CD4-positive, alpha-beta T cell treated with Interleukin-10 for 1 hour (primary cell): ENCODE results near the gene SLC9A1.

Experiments
- DNase-seq: peaks from one replicate; pipeline ENCODE4 v3.0.0-alpha.2; 2020

Gene SLC9A1

DNA sequence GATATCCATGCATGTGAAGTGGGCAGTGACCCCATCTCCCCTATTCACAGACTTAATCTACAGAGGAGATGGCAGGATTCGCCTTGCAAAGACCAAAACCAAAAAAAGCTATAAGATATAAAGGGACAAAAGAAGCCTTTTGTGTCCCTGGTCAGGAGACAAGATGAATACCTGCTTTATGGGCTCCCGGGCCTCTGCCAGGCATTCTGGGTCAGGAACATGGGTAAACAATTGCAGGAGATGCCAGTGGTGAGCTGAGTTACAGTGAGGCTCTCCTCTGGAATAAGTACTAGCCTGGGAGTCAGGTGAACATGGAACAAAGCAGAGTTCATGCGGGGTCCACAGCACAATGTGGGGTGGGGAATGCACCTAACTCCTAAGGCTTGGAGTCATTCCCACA, 4.7 kb downstream of the SLC9A1 start:
- no peak for DNase-seq

DNA sequence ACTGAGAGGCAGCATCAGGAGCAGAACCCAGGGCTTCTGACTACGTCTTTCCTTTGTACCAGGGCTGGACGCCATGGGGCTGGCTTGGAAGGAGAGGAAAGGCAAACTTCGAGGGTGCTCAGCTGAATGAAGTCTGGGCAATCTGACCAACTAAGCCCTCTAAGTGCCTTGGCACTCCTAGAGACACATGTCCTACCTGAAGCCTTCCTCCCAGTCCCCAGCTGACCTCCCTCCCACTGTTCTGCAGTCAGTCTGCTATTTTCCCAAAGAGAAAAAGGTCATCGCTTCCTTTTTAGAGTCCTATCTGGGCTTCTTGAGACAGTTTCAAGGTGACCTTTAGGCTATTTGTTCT, 5.2 kb downstream of the SLC9A1 start:
- DNase-seq = no peak

DNA sequence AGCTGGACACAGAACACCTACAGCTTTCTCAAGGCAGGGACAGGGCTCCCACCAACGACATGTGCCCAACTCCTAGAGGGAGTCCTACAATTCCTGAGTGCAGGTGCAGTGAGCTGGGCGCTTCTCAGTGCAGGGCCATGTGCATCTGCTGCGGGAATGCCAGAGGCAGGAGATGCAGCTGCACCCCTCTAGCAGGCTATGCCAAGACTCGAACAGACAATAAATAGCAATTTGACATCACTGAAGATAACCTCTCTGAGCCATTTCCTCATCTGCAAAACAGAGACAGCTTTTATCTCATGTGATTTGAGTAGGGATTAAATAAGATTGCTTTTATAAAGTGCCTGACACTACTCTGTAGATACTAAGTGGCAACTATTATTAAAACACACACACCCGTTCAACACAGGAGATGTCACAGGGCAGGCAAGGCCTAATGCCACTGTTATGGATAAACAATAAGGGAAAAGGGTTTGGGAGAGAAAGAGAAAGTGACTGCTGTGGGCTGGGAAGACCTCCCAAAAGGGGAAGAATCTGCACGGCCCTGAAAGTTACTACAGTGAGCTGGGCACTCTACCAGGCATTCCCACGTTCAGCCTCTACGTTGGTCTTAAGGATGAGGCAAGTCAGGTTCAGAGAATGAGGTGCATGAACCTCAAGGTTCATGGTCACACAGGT, 5.7 kb downstream of the SLC9A1 start:
- no peak for DNase-seq

DNA sequence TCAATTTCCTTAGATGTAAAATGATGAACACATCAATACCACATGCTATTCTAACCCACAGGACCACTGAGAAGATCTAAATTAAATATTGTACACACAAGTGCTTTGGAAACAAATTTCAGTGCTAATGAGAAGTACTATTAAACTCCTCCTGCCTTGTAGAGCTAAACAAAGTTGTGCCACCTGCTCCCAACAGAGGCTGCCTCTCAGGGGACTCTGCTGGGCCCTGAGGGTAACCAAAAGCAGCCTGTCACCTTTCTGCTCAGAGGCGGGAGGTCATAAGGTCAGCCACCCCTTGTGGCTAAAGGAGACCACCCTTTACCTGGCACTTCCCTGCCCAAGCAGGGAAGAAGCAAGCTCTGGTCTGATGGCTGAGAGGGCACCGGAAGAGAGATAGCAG, 6.3 kb downstream of the SLC9A1 start:
- DNase-seq = no peak

DNA sequence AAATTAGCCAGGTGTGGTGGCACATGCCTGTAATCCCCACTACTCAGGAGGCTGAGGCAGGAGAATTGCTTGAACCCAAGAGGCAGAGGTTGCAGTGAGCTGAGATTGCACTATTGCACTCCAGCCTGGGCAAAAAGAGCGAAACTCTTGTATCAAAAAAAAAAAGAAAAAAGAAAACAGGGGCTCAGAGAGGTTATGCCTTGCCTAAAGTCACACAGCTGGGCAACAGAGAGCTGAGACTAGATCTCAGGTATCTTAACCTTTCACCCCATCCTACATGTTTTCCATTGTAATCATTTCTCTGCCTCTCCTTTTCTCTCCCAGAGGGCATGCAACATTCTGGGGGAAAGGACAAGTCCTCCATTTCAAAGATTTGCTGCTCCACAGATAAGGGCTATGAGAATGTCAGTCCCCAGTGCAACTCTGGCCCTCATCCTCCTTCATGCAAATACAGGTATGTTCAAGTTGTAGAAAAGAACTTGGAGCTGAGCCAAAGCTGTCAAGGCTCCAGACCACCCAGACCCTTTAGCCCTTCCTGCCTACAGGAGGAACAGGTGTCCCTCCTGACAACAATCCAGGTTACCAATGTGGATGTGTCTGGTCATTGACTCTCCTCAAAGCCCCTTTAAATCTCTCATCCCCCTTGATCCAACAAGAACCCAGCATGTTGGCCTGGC, 6.9 kb downstream of the SLC9A1 start:
- no peak for DNase-seq

DNA sequence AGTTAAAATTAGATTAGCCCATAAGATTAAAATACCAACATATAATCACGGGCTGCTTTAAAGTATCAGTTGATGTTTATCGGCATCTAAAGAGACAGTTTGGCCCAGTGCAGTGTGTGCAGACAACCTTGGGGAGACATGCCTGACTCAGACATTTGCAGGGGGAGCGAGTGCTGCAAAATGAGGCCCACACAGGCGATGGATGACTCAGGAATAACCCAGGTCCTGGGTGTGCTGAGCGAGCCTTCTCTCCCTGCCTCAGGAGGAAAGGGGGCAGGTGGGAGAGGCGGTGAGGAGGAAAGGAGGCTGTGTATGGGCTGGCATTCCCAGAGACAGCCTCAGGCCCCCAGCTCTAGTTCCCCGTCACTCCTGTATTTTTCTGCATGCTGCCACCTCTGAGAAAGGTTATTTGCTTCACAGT, 9.0 kb downstream of the SLC9A1 start:
- DNase-seq = no peak

DNA sequence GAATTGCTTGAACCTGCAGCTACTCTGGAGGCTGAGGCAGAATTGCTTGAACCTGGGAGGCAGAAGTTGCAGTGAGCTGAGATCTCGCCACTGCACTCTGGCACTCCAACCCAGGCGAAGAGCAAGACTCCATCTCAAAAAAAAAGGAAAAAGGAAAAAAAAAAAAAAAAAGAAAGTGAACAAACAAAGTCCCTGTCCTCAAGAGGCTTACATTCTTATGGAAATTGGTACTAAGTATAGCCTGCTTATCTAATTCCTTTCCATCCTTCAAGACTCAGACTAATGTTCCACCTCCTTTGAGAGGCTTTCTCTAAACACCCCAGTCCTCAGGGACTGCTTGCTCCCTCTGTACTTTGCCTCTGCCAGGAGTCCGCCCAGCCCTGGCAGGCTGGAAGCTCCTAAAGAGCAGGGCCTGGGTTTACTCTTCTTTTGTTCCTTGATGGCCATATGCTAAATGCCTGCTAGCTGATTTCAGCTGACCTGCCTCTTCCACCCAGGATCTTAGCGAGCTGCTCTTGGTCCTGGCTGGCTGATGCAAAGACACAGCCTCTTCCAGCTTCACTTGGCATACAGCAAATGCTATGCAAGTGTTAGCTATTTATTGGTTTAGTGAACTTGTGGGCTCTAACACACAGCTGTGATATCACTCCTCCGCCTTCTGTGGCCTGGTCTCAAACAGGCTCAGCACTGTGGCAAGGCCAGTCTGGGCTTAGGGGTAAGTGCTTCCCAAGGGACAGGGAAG, 9.8 kb downstream of the SLC9A1 start:
- DNase-seq = no peak

DNA sequence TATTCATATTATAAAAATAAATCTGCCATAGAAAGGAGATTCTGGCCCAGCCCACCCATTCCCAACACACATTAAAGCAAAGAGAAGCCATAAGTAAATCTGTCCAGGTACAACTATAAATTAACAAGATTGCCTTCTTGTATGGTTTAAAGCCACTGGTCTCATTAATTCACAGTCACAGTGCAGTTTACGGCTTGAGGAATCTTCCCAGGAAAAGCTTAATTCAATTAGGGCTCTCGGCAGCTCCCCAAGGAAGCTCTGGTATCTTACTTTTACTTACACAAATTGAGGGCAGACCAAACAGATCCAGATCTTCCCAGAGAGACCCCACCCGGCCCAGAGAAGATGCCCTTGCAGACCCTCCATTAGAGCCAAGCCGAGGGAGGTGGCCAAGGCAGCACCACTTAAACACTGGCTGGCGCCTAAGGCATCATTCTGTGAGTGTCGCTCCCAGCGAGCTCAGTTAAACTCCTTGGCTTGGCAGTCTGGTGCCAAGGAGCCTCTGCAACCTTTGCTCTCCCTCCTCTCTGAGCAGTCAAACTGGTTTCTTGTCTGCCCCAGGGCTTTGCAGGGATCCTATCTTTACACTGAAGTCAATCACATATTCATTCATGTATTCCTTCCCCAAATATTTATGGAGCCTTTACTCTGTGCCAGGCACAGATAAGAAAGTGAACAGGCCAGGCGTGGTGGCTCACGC, 10.7 kb downstream of the SLC9A1 start:
- DNase-seq = no peak

DNA sequence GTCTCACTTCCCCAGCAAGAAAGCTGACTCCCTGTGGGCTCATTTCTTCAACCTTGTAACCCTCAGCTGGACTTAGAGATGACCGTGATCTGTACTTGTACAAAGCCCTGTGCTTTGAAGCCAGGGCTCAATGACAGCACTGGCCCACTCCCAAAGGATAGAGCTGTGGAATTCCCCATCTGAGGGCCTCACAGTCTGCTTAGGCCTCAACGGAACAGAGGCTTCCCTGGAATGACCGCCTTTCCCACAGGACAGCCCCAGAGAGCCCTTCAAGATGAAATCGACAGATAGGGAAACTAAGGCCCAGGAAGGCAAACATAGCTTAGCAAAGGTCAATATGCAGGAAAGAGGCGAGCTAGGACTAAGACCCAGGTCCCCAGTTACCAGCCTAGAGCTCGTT, 11.5 kb downstream of the SLC9A1 start:
- DNase-seq = no peak

DNA sequence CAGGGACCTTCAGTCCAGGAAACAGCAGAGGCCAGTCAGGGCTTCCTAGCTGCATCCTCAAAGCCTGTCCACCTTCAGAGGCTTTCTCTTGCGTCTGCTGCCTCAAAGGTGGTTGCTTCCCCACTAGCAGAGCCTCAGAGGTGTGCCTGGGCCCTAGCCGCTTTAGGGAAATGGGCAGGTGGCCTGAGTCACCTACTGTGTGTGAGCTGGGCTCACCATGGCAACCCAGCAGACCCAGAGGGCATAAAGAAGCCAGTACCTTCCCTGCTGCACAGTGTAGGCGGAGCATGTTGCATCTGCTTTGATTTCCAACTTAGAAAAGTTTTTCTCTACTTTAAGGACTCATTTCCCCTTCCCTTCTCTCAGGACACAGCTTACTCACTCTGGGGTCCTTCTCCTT, 12.5 kb downstream of the SLC9A1 start:
- no peak for DNase-seq

DNA sequence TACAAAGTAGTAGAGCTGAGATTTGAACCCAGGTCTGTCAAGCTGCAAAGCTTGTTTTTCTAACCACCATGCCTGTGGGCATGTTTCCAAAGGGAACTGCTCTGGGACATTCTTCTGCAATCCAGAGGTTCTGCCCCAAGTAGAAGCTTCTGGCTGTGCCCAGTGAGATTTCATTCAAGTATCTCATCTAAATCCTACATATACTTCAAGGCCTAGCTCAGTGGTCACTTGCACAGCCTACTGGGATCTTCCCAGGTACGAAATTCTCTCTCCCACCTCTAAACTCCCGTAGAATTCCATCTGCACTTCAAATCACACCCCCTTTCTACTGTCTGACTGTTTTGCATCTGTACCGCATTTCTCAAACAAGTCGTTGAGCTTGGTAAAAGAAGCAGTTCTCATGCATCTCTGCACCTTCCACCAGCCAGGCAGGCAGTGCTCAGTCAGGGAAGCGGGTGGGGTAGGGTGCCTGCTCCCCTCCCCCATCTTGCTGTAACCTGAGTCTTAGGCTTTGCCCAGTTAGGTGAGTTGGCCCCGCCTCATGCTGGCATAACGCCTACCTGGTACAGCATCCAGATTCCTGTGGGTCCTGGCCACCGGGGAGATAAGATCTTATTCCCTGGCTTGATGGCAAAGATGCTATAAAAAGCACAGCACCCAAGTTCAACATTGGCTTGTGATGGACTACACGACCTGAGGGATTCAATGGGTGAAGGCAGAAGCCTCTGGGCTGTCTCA, 13.5 kb downstream of the SLC9A1 start:
- DNase-seq = no peak

DNA sequence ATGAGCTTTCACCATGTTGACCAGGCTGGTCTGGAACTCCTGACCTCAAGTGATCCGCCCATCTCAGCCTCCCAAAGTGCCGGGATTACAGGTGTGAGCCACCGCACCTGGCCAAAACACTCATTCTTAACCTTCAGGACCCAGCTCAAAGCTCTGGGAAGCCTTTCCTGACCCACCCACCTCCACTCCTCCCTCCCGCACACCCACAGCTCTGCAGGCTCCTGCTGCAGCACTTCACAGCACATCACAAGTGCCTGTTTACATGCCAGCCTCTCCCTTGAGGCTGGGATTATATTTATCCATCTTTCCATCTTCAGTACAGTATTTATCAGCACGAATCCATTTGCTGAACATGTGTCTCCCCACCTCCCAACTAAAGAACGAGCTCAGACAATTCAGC, 14.9 kb downstream of the SLC9A1 start:
- DNase-seq = no peak

DNA sequence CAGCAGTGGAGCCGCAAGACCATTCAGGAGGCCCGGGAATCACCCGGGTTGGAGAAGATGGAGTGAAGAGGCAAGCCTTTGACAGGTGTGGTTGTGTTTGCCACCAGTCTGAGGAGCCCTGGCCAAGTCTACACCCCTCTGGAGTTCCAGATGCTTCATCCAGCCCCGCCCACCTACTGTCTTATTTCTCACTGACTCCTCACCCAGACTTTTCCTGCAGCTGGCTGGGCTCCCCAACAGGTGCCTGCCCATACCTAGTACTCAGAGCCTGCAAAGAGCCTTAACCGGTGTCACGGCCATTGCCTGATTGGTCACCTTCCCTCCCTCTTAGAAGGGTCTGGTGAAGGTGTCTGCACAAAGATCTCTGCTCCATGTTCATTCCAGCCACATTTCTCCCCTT, 16.0 kb downstream of the SLC9A1 start:
- DNase-seq = no peak

DNA sequence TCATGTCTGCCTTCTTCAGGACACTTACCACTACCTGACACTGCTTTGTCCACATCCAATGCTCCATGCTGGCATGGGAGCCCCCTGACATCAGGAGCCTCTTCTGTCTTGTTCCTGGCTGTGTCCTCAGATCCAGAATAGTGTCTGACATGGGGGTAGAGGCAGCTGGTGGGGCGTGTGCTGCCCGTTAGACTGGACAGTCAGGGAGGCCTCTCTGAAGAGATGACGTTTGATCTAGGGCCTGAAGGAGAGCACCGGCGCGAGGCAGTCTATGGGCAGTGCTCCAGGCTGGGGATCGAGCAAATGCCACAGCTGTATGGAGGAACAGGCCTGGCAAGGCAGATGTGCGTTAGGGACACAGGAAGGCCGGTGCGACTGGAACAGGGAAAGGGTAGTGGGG, 16.6 kb downstream of the SLC9A1 start:
- no peak for DNase-seq

DNA sequence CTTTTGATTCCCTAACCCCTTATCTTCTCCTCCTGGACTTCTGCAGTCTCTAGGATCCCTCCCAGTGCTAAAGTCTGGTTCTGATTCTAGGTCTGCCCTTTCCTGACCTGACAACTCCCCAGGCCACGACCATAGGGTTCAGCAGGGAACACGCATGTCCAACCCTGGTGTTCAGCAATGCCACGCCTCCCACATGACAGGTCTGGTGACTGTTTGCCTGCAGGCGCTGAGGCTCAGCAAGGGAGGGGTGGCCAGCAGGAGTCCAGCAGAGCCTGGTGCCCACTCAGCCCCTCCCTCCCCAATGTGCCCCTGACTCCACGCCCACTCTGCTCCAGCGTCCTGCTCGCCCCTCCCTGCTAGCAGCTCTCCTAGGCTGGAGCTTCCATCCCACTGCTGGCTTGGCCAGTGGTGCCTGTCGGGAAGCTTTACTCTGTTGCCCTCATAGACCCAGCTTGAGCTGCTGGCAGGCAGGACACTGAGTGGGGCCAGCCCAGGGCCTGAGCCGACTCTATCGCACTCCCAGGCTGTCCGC, 17.3 kb downstream of the SLC9A1 start:
- DNase-seq = no peak

DNA sequence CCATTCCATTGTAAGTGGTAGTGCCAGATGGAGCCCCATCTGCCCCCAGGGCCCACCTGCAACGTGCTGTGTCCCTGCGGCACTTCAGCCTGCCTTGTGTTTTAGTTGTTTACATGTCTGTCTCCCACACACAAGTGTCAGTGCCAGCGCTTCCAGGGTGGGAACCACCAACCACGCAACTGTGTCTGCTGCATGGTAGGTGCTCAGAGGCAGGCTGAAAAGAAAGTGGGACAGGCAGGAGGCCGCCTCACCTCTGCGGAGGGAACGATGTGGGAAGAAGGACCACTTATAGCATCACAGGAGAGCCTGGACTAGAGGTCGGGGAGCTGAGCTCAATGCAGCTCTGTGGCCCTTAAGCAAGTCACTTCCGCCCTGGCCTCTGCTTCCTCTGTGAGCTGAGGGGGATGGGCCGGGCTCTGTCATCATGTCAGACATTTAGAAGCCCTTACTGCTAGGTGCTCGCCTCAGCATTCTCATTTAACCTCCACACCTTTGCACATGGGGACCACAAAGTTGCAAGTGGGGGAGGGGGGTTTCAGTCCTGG, 17.9 kb downstream of the SLC9A1 start:
- DNase-seq = peak; percentile 78

DNA sequence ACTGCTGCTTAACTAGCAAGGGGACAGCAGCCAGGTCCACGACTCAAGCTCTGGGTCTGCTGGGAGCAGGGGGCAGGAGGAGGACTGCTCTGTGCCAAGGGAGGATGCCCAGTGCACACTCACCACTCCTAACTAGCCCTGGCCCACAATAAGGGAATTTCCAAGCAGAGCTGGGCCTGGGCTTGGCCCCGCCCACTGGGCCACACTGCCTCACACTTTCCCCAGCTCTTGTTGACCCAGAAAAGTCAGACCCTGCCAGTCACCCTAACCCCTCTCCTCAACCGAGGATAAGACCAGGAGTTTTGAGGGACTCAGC, 18.7 kb downstream of the SLC9A1 start:
- DNase-seq = peak; percentile 55

DNA sequence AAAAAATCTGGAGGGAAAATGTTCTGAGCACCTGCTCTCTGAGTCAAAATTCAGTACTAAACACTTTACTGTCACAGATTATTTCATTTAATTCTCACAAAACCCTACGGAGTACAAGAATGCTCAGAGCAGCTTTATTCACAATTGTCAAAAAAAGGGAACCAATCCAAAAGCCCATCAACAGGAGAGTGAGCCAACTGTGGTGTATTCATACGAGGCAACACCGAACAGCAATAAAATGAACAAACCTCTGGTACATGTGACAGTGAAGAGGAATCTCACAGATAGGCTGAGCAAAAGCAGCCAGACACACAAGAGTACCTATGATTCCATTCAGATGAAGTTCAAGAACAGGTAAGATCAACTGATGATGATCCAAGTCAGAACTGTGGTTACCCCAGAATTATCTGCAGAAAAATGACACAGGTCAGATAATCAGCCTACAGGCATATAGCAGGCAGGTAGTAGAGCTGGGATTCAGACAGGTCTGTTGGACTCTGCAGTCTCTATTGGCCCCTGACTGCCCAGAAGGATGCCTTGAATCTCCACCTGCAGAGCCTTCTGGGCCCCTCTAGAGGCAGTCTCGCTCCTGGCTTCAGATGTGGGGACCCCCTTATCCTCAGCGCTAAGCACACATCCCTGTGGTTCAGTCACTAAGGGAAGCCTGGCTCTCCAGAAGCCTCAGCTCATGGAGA, 19.2 kb downstream of the SLC9A1 start:
- no peak for DNase-seq

DNA sequence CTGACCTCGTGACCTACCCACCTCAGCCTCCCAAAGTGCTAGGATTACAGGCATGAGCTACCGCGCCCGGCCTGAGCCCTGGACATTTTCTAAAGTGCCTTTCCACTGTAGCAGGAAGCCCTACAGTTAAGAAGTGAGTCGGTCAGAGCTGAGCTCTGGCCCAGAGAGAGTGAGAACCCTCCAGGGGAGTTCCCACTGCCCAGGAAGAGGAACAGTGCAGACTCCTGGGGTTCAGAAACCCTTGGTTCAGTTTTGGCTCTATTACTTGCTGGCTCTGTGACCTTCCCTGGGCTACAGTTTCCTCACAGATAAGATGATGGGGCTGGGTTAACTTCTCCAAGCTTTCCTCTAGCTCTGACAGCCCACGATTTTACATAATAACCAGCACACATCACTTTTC, 20.9 kb downstream of the SLC9A1 start:
- no peak for DNase-seq

DNA sequence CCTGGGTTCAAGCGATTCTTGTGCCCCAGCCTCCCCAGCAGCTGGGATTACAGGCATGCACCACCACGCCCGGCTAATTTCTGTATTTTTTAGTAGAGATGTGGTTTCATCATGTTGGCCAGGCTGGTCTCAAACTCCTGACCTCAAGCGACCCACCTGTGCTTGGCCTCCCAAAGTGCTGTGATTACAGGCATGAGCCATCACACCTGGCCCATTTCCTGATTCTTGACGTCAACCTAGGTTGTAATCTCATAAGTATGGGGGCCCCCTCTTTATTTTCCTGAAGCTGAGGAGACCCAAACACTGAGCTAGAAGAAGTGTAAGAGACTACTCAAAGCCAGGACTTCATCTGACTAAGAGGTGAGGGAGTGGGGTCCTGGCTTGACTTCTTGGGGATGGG, 21.8 kb downstream of the SLC9A1 start:
- DNase-seq = no peak

DNA sequence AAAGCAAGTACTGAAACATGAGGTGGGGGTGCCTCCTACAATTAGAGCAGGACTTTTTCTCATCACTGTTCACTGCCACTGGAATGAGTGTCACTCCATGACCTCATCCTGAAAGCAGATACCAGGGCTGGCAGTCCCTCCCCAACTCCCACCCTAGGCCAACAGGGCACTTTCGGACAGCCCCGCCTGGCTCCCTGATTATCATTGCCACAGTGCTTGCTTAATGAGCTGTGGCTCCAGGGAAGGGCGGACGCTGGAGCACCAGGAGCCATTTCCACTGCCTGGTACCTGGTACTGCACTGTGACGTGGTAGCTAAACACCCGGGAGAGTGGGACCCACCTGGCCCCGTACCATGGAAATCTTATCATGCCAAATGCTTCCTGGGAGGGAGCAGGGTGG, 22.3 kb downstream of the SLC9A1 start:
- DNase-seq = no peak

DNA sequence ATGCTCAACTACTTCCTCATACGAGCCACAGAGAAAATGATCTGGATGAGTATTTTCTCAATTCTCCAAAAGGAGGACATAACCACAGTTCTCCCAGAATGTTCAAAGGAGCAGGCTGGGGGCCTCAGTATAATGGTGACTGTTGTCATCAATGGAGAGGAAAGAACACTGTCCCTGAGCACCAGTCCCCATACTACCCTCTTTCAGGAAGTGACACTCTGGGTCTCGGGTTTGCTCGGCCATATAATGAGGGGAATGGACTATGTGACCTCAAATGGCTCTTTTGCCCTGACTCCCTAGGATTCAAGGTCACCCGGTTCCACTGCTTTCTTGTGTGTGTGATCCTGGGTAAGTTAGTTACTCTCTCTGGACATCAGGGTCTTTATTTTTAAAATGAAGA, 22.8 kb downstream of the SLC9A1 start:
- DNase-seq = no peak
